PC-3 (cell line): ENCODE data around the gene TCF3. TPM values are rescaled to one million over a fixed set of nuclear protein-coding genes. Genes with fewer than 3 reads are reported as not detected.
"Not testable (repeated sequence)": the region's sequence is repeated elsewhere in the genome, so short reads cannot be mapped to it uniquely, and the experiment has no call there.

Source experiments
- ATAC-seq: fragments of 200-7000 bp; cut with Tn5 transposase; 2 replicates; pipeline ENCODE4 v1.9.1; 2020; ENCODE audit warnings: mild to moderate bottlenecking, moderate library complexity
- BruUV-seq: library from RNA; stranded (reverse); fragments of 400-500 nt; replicated peaks from 2 replicates; lab custom pipeline; 2021; lab: Mats Ljungman, UMichigan
- CTCF ChIA-PET: fragments of 300-600 bp; sonication (Branson Sonifier 250); formaldehyde crosslinking; loops from one replicate; lab custom pipeline; 2022; ENCODE audit warnings: antibody characterized with exemption; lab: Charles Lee
- POLR2A ChIA-PET: fragments of 300-600 bp; sonication (Branson Sonifier 250); formaldehyde crosslinking; loops from one replicate; lab custom pipeline; 2022; ENCODE audit warnings: antibody characterized with exemption; ENCODE audit not compliant: unreplicated experiment; lab: Charles Lee
- DNase-seq: peaks from one replicate; pipeline ENCODE4 v3.0.0-alpha.2; 2015
- H2AFZ ChIP-seq: fragments of 300-600 bp; sonication (generic); 2 replicates; pipeline ENCODE4 v1.6.0; 2016; ENCODE audit warnings: antibody characterized with exemption, low read length
- H3F3A ChIP-seq: fragments of 300-600 bp; sonication (generic); one replicate; pipeline ENCODE4 v1.6.0; 2017; ENCODE audit warnings: antibody characterized with exemption, low read length, control low read depth, mild to moderate bottlenecking; ENCODE audit not compliant: unreplicated experiment
- H3K27ac ChIP-seq: fragments of 300-600 bp; sonication (generic); 2 replicates; pipeline ENCODE4 v1.5.1; 2016; ENCODE audit warnings: mild to moderate bottlenecking, low read length
- H3K27me3 ChIP-seq: fragments of 300-600 bp; sonication (generic); 2 replicates; pipeline ENCODE4 v1.6.1; 2016; ENCODE audit warnings: low read length, mixed read lengths
- H3K36me3 ChIP-seq: fragments of 300-600 bp; sonication (generic); 2 replicates; pipeline ENCODE4 v1.6.1; 2016; ENCODE audit warnings: low read depth, mixed run types, low read length, mixed read lengths
- H3K4me1 ChIP-seq: fragments of 300-600 bp; sonication (generic); 2 replicates; pipeline ENCODE4 v1.5.1; 2016; ENCODE audit warnings: low read length; ENCODE audit not compliant: insufficient read depth
- H3K4me2 ChIP-seq: fragments of 300-600 bp; sonication (generic); 2 replicates; pipeline ENCODE4 v1.6.0; 2016; ENCODE audit warnings: low read length
- H3K4me3 ChIP-seq: fragments of 300-600 bp; sonication (generic); 2 replicates; pipeline ENCODE4 v1.5.1; 2016; ENCODE audit warnings: mild to moderate bottlenecking, low read length, mixed read lengths
- H3K79me2 ChIP-seq: fragments of 300-600 bp; sonication (generic); 2 replicates; pipeline ENCODE4 v1.6.1; 2017; ENCODE audit warnings: low read length, mixed read lengths
- H3K9ac ChIP-seq: fragments of 300-600 bp; sonication (generic); 2 replicates; pipeline ENCODE4 v1.6.0; 2016; ENCODE audit warnings: mild to moderate bottlenecking, low read length
- H3K9me2 ChIP-seq: fragments of 300-600 bp; sonication (generic); replicated peaks from 2 replicates; pipeline ENCODE4 v1.6.1; 2016; ENCODE audit warnings: mixed run types, low read length, mixed read lengths
- H3K9me3 ChIP-seq: fragments of 300-600 bp; sonication (generic); 2 replicates; pipeline ENCODE4 v1.6.1; 2016; ENCODE audit warnings: low read length, mixed read lengths
- H4K20me1 ChIP-seq: fragments of 300-600 bp; sonication (generic); 2 replicates; pipeline ENCODE4 v1.6.1; 2016; ENCODE audit warnings: low read length, mixed read lengths
- EZH2 ChIP-seq: fragments of 300-600 bp; sonication (generic); IDR thresholded peaks from one replicate; pipeline ENCODE4 v1.6.1; 2017; ENCODE audit warnings: antibody characterized with exemption, mild to moderate bottlenecking, low read length; ENCODE audit not compliant: unreplicated experiment
- EZH2phosphoT487 ChIP-seq: fragments of 300-600 bp; sonication (generic); IDR thresholded peaks from 2 replicates; pipeline ENCODE4 v1.6.1; 2018; ENCODE audit warnings: mild to moderate bottlenecking, antibody characterized with exemption, low read length, borderline replicate concordance
- intact Hi-C: fragments of 100-400 bp; cut with micrococcal nuclease; formaldehyde crosslinking; loops from 2 replicates; pipeline ENCODE4 v1.9.0; 2023
- total RNA-seq: library from RNA; depleted of rRNA; stranded (reverse); fragments of >200 nt; gene quantifications from 2 replicates; pipeline ENCODE4 v1.2.3, GENCODE V29; 2014
- TF ChIP-seq, protein P1 (sequence below): fragments of 300-600 bp; sonication (generic); conservative IDR thresholded peaks from 2 replicates; pipeline ENCODE4 v1.5.1; 2017; ENCODE audit warnings: antibody characterized with exemption, low read depth, mild to moderate bottlenecking, low read length

TCF3 gene
- total RNA-seq, 1 experiment from 2014 or later: 147 TPM

DNA sequence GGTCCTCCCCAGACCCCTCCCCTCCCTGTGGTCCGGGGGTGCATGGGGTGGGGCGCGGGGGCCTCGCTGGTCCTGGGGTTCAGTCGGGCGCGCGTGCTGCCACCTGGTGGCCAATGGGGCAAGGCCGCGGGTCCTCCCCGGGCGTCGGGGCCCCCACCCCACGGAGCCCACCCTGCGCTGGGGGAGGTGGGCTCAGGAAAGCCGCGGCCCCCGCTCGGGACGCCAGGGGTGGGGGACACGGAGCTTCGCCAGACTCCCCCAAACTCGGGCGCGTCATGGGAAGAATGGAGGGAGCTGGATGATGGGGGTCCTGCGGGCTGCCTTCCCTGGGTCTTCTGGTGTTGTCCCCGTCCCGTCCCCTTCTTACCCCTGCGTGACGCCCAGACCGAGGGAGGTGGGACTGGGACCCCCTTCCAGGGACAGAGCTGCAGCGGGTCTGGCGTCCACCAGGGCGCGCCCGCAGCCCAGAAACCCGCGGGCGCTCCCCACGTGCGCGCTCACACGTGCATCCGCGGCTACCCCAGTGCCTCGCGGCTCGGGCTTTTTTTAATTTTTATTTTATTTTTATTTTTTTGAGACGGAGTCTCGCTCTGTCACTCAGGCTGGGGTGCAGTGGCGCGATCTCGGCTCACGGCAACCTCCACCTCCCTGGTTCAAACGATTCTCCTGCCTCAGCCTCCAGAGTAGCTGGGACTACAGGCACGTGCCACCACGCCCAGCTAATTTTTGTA, 19.8 kb upstream of the TCF3 start:
- Histone ChIP-seq H3K4me2 (peak overlapping the region; percentile 82), H3K4me3 (peak overlapping the region; percentile 60), H3K79me2 (no peaks in the 10 kb centered on the region), H3F3A (no peaks in the 10 kb centered on the region), H3K4me1 (no peaks in the 10 kb centered on the region; the same call in 1 of the 2 replicates), H4K20me1 (no peaks in the 10 kb centered on the region), H3K9ac (no peak overlapping the region), H3K9me2 (no peaks in the 10 kb centered on the region), H3K9me3 (no peaks in the 10 kb centered on the region), H3K27me3 (peaks cover 13% of the 10 kb centered on the region), H3K36me3 (no peaks in the 10 kb centered on the region; the same call in 1 of the 2 replicates), H2AFZ (peak overlapping the region; percentile 71), H3K27ac (no peak overlapping the region)
- intact Hi-C loops: loop anchor here (5.0 kb wide), 2 partner anchors 75 to 100 kb away; no protein-coding TSS in a partner anchor
- ATAC-seq (peak; percentile 71), DNase-seq (peak; percentile 47)
- ChIA-PET POLR2A (interaction anchor here (0.6 kb wide), 1 partner anchor 126 kb away, joined by 3 read pairs; no protein-coding TSS in a partner anchor), CTCF (interaction anchor here (0.7 to 1.3 kb wide), 8 partner anchors 66 to 126 kb away, joined by 3 to 5 read pairs (median 4); no protein-coding TSS in a partner anchor)
- no TSS peak for BruUV-seq
- TF ChIP-seq EZH2phosphoT487 (no peak), EZH2 (no peak)
- TF ChIP-seq, protein P1, sequence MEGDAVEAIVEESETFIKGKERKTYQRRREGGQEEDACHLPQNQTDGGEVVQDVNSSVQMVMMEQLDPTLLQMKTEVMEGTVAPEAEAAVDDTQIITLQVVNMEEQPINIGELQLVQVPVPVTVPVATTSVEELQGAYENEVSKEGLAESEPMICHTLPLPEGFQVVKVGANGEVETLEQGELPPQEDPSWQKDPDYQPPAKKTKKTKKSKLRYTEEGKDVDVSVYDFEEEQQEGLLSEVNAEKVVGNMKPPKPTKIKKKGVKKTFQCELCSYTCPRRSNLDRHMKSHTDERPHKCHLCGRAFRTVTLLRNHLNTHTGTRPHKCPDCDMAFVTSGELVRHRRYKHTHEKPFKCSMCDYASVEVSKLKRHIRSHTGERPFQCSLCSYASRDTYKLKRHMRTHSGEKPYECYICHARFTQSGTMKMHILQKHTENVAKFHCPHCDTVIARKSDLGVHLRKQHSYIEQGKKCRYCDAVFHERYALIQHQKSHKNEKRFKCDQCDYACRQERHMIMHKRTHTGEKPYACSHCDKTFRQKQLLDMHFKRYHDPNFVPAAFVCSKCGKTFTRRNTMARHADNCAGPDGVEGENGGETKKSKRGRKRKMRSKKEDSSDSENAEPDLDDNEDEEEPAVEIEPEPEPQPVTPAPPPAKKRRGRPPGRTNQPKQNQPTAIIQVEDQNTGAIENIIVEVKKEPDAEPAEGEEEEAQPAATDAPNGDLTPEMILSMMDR: peak; percentile 74

DNA sequence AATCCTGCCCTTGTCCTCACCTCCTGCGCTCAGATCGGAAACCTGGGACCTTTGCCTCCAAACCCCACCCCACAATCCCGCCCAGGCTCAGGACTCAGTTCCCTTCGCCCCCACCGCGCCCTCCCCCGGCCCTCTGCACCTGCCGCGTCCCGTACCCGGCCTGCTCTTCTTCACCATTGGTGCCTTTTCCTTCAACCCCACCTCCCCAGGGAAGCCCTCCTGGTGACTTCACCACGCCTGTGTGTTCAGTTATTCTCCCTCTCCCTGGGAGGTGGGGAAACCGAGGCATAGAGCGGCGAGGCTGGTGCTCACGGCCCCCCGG, 19.3 kb upstream of the TCF3 start:
- intact Hi-C loops: loop anchor here (5.0 kb wide), 2 partner anchors 76 to 101 kb away; no protein-coding TSS in a partner anchor
- H4K20me1 ChIP-seq: no peaks in the 10 kb centered on the region
- no peaks in the 10 kb centered on the region; the same call in 1 of the 2 replicates for H3K36me3 ChIP-seq
- H3K4me2 ChIP-seq: peak overlapping the region; percentile 82
- no peak for DNase-seq
- no peak overlapping the region for H3K27ac ChIP-seq
- no peaks in the 10 kb centered on the region; the same call in 1 of the 2 replicates for H3K4me1 ChIP-seq
- peaks cover 13% of the 10 kb centered on the region for H3K27me3 ChIP-seq
- CTCF ChIA-PET: interaction anchor here (1.1 to 1.2 kb wide), 2 partner anchors 66 to 109 kb away, joined by 3 to 4 read pairs; no protein-coding TSS in a partner anchor
- H2AFZ ChIP-seq: peak overlapping the region; percentile 71
- H3K4me3 ChIP-seq: peak overlapping the region; percentile 60
- no peaks in the 10 kb centered on the region for H3K79me2 ChIP-seq
- H3K9ac ChIP-seq: no peak overlapping the region
- no peaks in the 10 kb centered on the region for H3K9me2 ChIP-seq
- ATAC-seq: peak; percentile 38
- H3K9me3 ChIP-seq: no peaks in the 10 kb centered on the region
- TF ChIP-seq EZH2 (no peak), EZH2phosphoT487 (no peak)
- TF ChIP-seq, protein P1: no peak
- H3F3A ChIP-seq: no peaks in the 10 kb centered on the region
- POLR2A ChIA-PET: no interaction called here
- no TSS peak for BruUV-seq

DNA sequence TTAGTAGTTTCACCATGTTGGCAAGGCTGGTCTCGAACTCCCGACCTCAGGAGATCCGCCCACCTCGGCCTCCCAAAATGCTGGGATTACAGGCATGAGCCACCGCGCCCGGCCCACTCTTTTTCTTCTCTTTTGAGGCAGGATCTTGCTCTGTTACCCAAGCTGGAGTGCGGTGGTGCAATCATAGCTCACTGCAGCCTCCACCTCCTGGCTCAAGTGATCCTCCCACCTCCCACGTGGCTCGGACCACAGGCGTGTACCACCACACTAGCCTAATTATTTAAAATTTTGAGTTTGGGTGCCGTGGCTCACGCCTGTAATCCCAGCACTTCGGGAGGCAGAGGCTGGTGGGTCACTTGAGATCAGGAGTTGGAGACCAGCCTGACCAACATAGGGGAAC, 18.3 kb upstream of the TCF3 start:
- intact Hi-C loops: loop anchor here (5.0 kb wide), 2 partner anchors 77 to 102 kb away; no protein-coding TSS in a partner anchor
- H3K9ac ChIP-seq, DNase-seq, H3F3A ChIP-seq, ATAC-seq, H3K9me3 ChIP-seq, H3K4me3 ChIP-seq, H2AFZ ChIP-seq, H3K4me2 ChIP-seq, H3K9me2 ChIP-seq, H3K79me2 ChIP-seq, H3K36me3 ChIP-seq, H3K27ac ChIP-seq, H4K20me1 ChIP-seq, BruUV-seq, H3K4me1 ChIP-seq: not testable (repeated sequence)
- peaks cover 13% of the 10 kb centered on the region for H3K27me3 ChIP-seq
- ChIA-PET CTCF (interaction anchor here (1.2 kb wide), 1 partner anchor 65 kb away, joined by 4 read pairs; no protein-coding TSS in a partner anchor), POLR2A (interaction anchor here (0.6 kb wide), 1 partner anchor 66 kb away, joined by 6 read pairs; no protein-coding TSS in a partner anchor)
